Measurements from ENCODE around the gene LRPPRC.

DNA sequence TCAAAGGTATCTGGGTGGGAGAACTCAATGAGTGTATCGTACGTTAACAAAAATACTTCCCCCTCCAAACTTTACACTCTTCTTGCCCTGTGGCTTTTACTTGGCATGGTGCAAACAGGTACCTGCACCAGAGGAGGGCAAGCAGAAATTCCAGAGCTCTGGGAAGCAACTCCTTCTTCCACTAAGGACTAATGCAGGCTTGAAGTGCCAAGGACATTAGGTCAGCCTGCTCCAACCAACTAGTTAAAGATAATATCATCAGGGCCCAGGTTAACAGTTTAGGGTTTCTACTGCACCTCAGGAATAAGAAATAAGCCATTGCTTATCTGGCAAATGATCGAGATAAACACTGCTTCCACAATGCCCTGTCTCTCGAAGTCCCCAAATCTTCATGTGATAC lies 70.4 kb downstream of the LRPPRC start:
- TF ChIP-seq CTCF (conservative IDR thresholded peaks at IDR 0.05 in 1 of 2, IDR thresholded peaks at IDR 0.05 in 1 of 2; ENCODE audit: extremely low read depth in 1 of 2, insufficient read depth in 1 of 2, low read depth in 1 of 2, low read length in 2 of 2) (no peak), EZH2 (IDR thresholded peaks at IDR 0.05; ENCODE audit: borderline replicate concordance, low read length) (no peak)

Measured in mammary epithelial cell (primary cell).